HG02571 (cell line): ENCODE results near the gene ARID1A.

Source experiments
- ATAC-seq: cut with Tn5 transposase; IDR thresholded peaks from one replicate; pipeline ENCODE4 v1.9.1; 2021; ENCODE audit warnings: mild to moderate bottlenecking, moderate library complexity; ENCODE audit not compliant: unreplicated experiment

The ARID1A gene

GRCh38 chr1:26758358-26758757 lies 62.5 kb downstream of the ARID1A start:
- ATAC-seq = no peak

GRCh38 chr1:26759531-26759930 lies 63.7 kb downstream of the ARID1A start:
- ATAC-seq = no peak

GRCh38 chr1:26761217-26761616 lies 65.4 kb downstream of the ARID1A start:
- ATAC-seq = no peak

- ATAC-seq = no peak
These were observed 71.9 kb downstream of the ARID1A start for GRCh38 chr1:26767714-26768113.

GRCh38 chr1:26768755-26769154 lies 72.9 kb downstream of the ARID1A start:
- no peak for ATAC-seq

- ATAC-seq = no peak
These were observed 75.4 kb downstream of the ARID1A start for GRCh38 chr1:26771285-26771642.

- no peak for ATAC-seq
These were observed 76.0 kb downstream of the ARID1A start for GRCh38 chr1:26771643-26772321.

GRCh38 chr1:26772687-26773086 lies 76.9 kb downstream of the ARID1A start:
- ATAC-seq = no peak

- no peak for ATAC-seq
These were observed 78.6 kb downstream of the ARID1A start for GRCh38 chr1:26774462-26774861.

GRCh38 chr1:26775666-26776065 lies 79.9 kb downstream of the ARID1A start:
- no peak for ATAC-seq

- no peak for ATAC-seq
These were observed 83.4 kb downstream of the ARID1A start for GRCh38 chr1:26779098-26779668.

GRCh38 chr1:26780344-26780957 lies 84.6 kb downstream of the ARID1A start:
- no peak for ATAC-seq

GRCh38 chr1:26781206-26781825 lies 85.5 kb downstream of the ARID1A start:
- ATAC-seq = no peak

GRCh38 chr1:26782521-26783212 lies 86.9 kb downstream of the ARID1A start:
- ATAC-seq = no peak

- ATAC-seq = no peak
These were observed 87.8 kb downstream of the ARID1A start for GRCh38 chr1:26783646-26784022.

- no peak for ATAC-seq
These were observed 88.4 kb downstream of the ARID1A start for GRCh38 chr1:26784023-26784871.

- ATAC-seq = no peak
These were observed 89.1 kb downstream of the ARID1A start for GRCh38 chr1:26784886-26785285.

GRCh38 chr1:26785611-26786436 lies 90.0 kb downstream of the ARID1A start:
- no peak for ATAC-seq

- no peak for ATAC-seq
These were observed 90.9 kb downstream of the ARID1A start for GRCh38 chr1:26786437-26787380.
